ENCODE data around the gene CFAP70. TPM values are rescaled to one million over a fixed set of nuclear protein-coding genes. Genes with fewer than 3 reads are reported as not detected.
A peak's percentile ranks its signal among the peaks of the same experiment; 100 is the strongest.

Gene CFAP70
- total and polyA plus RNA-seq, 2 of the 8 experiments (the other 6 are each of a cell fraction or from before 2014, with no cell fraction given) = 0.21 to 0.30 TPM

DNA sequence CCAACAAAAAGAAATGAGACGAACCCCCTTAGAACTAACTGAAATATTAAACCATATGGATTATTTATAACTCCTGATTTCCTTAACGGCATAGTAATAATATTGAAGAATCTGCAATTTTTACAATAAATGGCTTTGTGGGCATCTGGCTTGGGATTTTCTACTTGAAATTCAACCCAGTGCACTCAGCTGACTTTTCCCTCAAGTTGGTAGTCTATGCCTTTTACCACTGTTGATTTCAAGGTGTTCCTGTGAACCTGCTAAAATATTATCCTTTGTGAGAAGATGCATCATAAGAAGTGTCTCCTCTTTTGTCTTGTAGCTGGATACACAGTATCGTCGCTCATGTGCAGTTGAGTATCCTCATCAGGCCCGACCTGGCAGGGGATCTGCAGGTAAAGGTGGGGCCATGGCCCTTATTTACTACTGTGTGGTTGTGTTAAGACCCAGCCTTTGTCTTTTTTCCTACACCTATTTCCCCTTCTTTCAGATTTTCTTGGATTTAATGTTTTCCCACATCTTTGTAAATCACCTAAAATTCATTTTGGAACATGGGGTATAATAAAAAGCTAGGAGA, 119.6 kb downstream of the CFAP70 start:
- H3K9me3 ChIP-seq (ENCODE audit: insufficient read depth in 2 of 2, low read depth in 1 of 2, low read length in 1 of 2) = no peaks in the 10 kb centered on the region
- H3K4ac ChIP-seq (replicated peaks; ENCODE audit: insufficient read length, low read depth, low read length) = no peak overlapping the region
- no peak overlapping the region for H2BK15ac ChIP-seq (ENCODE audit: low read length)
- no peak overlapping the region for H3K23ac ChIP-seq (ENCODE audit: insufficient read length)
- H3K23me2 ChIP-seq (ENCODE audit: low read depth, low read length) = no peaks in the 10 kb centered on the region
- H2AFZ ChIP-seq (ENCODE audit: low read length) = no peak overlapping the region
- no peaks in the 10 kb centered on the region for H3K27me3 ChIP-seq (replicated peaks in 1 of 4; ENCODE audit: control insufficient read depth in 3 of 4, extremely low read depth in 1 of 4, insufficient read depth in 3 of 4, low read length in 3 of 4)
- no peak overlapping the region for H3K56ac ChIP-seq (replicated peaks; ENCODE audit: insufficient read length, low read depth, low read length)
- no peak overlapping the region for H3K14ac ChIP-seq (ENCODE audit: insufficient read length)
- peaks cover under 1 to 4% of the 10 kb centered on the region in 2 experiments; a peak in 1 of 4 replicates for H3K79me2 ChIP-seq (ENCODE audit: control insufficient read depth in 1 of 2, insufficient read depth in 2 of 2, low read length in 2 of 2)
- ChIA-PET CTCF (ENCODE audit: partially characterized antibody) (no interaction called here), POLR2A (ENCODE audit: partially characterized antibody) (interaction anchor here (1.0 to 5.8 kb wide), 6 partner anchors 8 to 104 kb away, joined by 3 to 45 read pairs (median 6); partner anchors contain the start of genes DNAJC9 and MRPS16)
- H4K91ac ChIP-seq (replicated peaks; ENCODE audit: insufficient read length, low read length) = no peak overlapping the region
- H3K36me3 ChIP-seq (ENCODE audit: control insufficient read depth in 2 of 4, insufficient read depth in 4 of 4, low read length in 3 of 4) = peaks cover 15 to 79% (median 44%) of the 10 kb centered on the region in 4 experiments
- H2BK20ac ChIP-seq (ENCODE audit: low read length) = no peak overlapping the region
- H3K79me1 ChIP-seq (ENCODE audit: low read depth, low read length) = no peaks in the 10 kb centered on the region
- no peak overlapping the region for H2BK12ac ChIP-seq (ENCODE audit: low read depth, low read length)
- H4K20me1 ChIP-seq (replicated peaks in 1 of 2; ENCODE audit: control insufficient read depth in 1 of 2, insufficient read depth in 2 of 2, low read length in 2 of 2) = peaks cover 2 to 4% of the 10 kb centered on the region in 2 experiments
- FAIRE-seq = no peak
- H2AK5ac ChIP-seq (ENCODE audit: low read depth, low read length) = no peak overlapping the region
- no peak overlapping the region for H3K18ac ChIP-seq (ENCODE audit: extremely low read depth, low read length)
- H3K27ac ChIP-seq (ENCODE audit: low read depth, low read length) = no peak overlapping the region
- H3K4me2 ChIP-seq (ENCODE audit: insufficient read depth in 1 of 2, low read depth in 2 of 2, low read length in 2 of 2) = no peak overlapping the region
- no peak overlapping the region for H4K5ac ChIP-seq (ENCODE audit: insufficient read length, low read depth, low read length)
- H3K4me1 ChIP-seq (replicated peaks in 1 of 4; ENCODE audit: control insufficient read depth in 3 of 4, insufficient read depth in 4 of 4, low read length in 3 of 4) = no peaks in the 10 kb centered on the region
- no peak overlapping the region for H2BK5ac ChIP-seq (ENCODE audit: low read depth, low read length)
- no peak for TF ChIP-seq CHD1 (IDR thresholded peaks at IDR 0.05; ENCODE audit: low read depth, low read length)
- peak; percentile 54; the same call in 1 of the 2 replicates for TF ChIP-seq POLR2AphosphoS5 (IDR thresholded peaks at IDR 0.05; ENCODE audit: low read depth, low read length)
- H3K4me3 ChIP-seq (ENCODE audit: extremely low read depth in 1 of 4, insufficient read depth in 2 of 4, low read depth in 3 of 4, low read length in 4 of 4) = no peak overlapping the region
- H2BK120ac ChIP-seq (replicated peaks; ENCODE audit: low read depth, low read length) = no peak overlapping the region
- H4K8ac ChIP-seq (ENCODE audit: extremely low read depth, insufficient read depth, low read length) = no peak overlapping the region
- H3K9ac ChIP-seq (replicated peaks in 1 of 4; ENCODE audit: extremely low read depth in 1 of 4, low read depth in 3 of 4, low read length in 3 of 4) = no peak overlapping the region
- DNase-seq (ENCODE audit: low read depth in 1 of 2, low spot score in 2 of 2) = no peak
- WGBS, 2 experiments (ENCODE audit: extremely low coverage in 1 of 2, insufficient coverage in 1 of 2, insufficient read length in 1 of 2, insufficient replicate concordance in 2 of 2, low coverage in 1 of 2, low lambda C conversion rate in 2 of 2, missing lambda C conversion rate in 1 of 2) = 88% methylated on average over 5 of the region's 5 CpGs; no CpG with 5 or more reads in 1 of the 2 experiments
